Stimulated activated CD8-positive, alpha-beta memory T cell treated with anti-CD3 and anti-CD28 coated beads, Interleukin-4, amount 100 ng/mL, for 1 hour (primary cell): ENCODE measurements around the gene RBX1.
"Not testable (repeated sequence)": the region's sequence is repeated elsewhere in the genome, so short reads cannot be mapped to it uniquely, and the experiment has no call there.

Experiments
- DNase-seq, 2 donors: peaks; one replicate each; pipeline ENCODE4 v3.0.0-alpha.2; 2020; ENCODE audit warnings: low read depth in 2 of 2, low spot score in 1 of 2

RBX1 gene

DNA sequence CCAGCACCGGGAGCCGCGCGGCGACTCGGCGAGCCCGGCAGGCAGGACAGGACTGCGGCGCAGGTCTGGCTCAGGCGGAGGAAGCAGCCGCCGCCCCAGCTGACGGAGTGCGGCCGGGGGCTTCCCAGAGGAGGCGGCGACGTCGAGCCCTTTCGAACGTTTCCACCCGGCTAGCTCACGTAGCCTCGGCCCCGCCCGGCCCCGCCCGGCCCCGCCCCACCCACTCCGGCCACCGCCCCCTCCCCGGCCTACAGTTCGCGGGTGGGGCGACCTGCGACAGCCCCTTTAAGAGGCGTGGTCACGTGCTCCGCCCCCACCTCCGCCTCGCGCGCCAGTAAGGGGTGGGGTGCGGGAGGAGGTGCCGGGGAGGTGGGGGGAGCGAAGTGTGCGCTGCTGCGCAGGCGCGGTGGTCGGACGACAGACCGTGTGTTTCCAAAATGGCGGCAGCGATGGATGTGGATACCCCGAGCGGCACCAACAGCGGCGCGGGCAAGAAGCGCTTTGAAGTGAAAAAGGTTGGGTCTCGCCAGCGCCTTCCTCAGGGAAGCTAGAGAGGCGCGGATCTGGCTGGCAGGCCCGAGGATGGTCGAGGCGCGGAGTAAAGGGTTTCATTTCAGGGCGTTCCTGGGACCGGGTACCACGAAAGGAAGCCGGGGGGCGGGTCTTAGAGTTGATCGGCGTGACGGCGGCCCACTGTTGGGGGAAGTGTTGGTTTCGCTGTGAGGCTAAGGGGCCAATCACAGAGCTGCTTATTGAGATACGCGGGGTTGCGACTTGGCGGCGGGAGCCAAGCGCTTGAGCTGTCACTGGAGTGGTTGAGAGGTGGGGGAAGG lies at the start of gene RBX1:
Gene RBX1, plus strand, starts transcription at position 417 of the 833 bp plus-strand sequence. Its CDS starts 21 bp downstream, at position 438.
- peak; percentile 98 for DNase-seq

GRCh38 chr22:40904101-40904500 lies 47.1 kb upstream of the RBX1 start:
- no peak for DNase-seq

GRCh38 chr22:40908895-40909294 lies 42.3 kb upstream of the RBX1 start:
- no peak for DNase-seq

- no peak for DNase-seq
Measured at GRCh38 chr22:40911772-40912171, 39.4 kb upstream of the RBX1 start.

GRCh38 chr22:40912987-40913386 lies 38.2 kb upstream of the RBX1 start:
- not testable (repeated sequence) for DNase-seq

DNA sequence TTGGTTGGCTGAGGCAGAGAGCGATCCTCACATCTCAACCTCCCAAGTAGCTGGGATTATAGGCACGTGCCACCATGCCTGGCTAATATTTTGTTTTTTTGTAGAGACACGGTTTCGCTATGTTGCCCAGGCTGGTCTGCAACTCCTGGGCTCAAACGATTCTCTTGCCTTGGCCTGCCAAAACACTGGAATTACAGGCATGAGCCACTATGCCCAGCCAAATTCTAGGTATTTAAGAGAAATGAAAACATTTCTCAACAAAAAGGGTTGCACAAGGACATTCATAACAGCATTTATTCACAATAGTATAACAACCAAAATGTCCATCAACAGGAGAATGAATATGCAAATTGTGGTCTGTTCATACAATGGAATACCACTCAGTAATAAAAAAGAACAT lies 31.7 kb upstream of the RBX1 start:
- DNase-seq = no peak

- DNase-seq = no peak
Measured at GRCh38 chr22:40920526-40920925, 30.7 kb upstream of the RBX1 start.

DNA sequence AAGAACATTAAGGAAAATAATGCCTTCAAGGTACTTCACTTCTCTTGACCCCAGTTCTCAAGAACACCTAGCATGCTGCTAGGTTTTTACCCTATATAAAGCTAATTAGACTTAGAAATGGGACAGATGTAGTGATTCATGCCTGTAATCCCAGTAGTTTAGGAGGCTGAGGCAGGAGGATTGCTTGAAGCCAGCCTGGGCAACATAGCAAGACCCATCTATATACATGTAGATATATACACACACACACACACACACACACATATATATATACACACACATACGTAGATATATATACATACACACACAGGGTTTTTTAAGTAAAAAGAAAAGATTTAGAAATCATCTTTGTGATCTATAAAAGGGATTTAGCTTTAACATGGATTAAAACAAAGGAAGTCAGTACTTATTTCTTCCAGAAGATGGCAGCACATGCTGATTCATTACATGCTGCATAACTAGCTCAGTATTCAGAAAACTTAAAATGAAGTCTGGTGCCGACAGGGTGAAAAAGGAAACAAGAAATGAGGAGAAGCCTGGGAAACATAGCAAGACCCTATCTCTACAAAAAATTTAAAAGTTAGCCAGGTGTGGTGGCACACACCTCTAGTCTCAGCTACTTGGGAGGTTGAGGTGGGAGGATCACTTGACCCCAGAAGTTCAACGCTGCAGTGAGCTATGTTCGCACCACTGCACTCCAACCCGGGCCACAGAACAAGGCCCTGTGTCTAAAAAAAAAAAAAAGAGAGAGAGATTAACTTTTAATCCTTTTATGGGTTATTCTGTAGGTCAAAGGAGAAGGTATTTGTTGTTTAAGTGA lies 28.5 kb upstream of the RBX1 start:
- DNase-seq = no peak

GRCh38 chr22:40928657-40929056 lies 22.5 kb upstream of the RBX1 start:
- no peak for DNase-seq

DNA sequence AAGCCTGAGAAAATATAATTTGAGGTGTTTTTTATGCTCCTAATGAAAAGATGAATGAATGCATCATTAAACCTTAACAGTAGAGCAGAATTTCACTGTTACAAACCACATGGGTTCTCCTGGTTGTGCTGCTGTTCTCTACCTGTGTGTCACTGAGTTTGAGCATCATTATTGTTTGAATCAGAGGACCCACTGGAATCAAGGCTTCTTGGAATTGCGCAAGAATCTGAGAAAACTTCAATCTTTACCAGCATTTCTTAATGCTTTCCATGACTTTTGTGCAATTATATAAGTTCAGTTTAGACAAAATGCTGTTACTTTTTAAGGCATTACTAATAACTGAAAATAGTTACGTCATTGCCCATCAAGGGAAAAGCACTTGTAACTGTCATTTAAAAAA lies 18.8 kb upstream of the RBX1 start:
- no peak for DNase-seq

DNA sequence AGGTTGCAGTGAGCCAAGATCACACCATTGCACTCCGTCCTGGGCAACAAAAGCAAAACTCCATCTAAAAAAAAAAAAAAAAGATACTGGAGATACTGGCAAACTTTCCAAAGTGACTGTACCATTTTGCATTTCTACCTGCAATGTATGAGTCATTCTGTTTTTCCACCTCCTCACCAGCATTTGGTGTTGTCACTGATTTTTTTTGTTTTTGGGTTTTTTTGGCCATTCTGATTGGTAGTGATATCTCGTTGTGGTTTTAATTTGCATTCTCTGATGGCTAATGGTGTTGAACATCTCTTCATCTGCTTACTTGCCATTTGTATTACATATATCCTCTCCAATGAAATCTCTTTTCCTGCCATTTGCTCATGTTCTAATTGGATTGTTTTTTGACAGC lies 12.0 kb upstream of the RBX1 start:
- no peak for DNase-seq

DNA sequence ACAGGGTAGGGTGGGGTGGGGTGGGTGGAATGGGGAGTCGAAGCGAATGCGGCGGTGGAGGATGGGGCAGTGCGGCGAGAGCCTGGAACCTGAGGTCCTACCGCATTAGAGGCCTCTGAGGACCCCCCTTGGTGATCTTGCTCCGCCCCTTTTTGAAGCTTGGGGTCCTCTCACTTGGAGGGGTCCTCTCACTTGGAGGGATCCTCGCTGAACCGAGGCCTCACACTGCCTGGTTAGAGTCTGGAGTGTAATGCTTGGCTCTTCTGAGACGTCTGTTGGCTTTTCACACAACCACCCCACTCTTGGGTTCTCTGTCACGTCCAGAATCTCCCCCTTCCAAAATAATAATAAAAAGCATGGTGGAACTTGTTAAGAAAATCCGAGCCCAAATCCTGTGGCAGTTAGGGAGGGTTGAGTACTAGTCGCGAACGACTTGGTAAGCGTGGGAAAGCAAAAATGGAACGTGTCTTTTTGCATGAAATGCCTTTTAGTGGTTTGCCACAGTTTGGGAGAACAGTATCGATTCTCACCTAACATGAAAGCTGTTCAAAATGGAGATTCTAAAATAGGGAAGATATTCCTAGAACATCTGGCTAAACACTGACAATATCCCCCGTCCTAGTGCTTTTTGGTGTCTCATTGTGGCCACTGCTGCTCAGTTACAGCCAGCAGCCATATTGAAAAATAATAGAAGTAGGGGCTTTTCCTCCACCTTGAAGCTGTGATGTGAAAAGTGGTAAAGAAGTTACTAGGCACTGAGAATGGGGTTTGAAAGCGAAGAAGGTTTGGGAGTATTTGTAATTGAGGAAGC lies 822 bp downstream of the RBX1 start:
- no peak for DNase-seq

GRCh38 chr22:40953471-40953870 lies 2.3 kb downstream of the RBX1 start:
- DNase-seq = no peak

- no peak for DNase-seq
Measured at GRCh38 chr22:40954113-40954512, 2.9 kb downstream of the RBX1 start.

DNA sequence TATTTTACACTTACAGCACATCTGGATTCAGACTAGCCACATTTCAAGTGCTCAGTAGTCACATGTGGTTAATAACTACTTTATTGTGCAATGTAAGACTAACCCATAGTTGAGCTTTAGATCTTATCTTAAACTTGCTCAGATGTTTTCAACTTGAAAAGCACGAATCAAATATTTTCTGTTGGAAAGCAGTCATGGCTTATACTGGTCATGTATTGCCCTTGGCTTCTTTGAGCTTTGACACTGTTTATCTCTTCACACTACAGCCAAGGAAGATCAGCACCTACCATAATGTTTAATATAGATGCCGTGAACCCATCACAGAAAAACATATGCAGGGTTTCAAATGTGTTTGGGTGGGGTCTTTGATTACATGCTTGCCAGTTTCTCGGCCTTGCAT lies 4.4 kb downstream of the RBX1 start:
- no peak for DNase-seq

DNA sequence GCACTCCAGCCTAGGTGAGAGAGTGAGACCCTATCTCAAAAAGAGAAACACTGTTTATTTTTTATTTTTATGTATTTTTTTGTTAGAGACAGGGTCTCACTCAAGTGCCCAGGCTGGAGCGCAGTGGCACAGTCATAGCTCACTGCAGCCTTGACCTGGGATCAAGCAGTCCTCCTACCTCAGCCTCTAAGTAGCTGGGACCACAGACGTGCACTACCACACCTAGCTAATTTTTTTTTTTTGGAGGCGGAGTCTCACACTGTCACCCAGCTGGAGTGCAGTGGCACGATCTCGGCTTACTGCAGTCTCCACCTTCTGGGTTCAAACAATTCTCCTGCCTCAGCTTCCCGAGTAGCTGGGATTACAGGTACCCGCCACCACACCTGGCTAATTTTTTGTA lies 6.4 kb downstream of the RBX1 start:
- DNase-seq = no peak

DNA sequence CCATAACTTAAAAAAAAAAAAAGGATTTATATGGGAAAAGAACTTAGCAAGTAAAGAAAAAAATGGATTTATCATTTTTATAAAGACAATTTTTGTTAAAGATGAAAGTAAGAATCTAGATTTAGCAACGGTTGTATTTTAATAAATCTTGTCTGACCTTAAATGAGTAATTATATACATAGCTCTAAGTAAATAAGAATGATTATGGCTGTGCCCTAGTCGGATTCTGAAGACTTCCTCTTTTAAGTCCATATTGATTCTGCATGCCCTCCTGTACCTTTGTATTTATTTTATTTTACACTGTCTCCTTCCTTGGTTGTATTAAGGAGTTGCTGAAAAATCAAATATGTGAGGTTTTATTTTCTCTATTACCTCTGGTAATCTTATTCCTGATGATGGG lies 7.1 kb downstream of the RBX1 start:
- DNase-seq = no peak

- no peak for DNase-seq
Measured at GRCh38 chr22:40960145-40960544, 9.0 kb downstream of the RBX1 start.

GRCh38 chr22:40965936-40966725 lies 15.0 kb downstream of the RBX1 start:
- no peak for DNase-seq

DNA sequence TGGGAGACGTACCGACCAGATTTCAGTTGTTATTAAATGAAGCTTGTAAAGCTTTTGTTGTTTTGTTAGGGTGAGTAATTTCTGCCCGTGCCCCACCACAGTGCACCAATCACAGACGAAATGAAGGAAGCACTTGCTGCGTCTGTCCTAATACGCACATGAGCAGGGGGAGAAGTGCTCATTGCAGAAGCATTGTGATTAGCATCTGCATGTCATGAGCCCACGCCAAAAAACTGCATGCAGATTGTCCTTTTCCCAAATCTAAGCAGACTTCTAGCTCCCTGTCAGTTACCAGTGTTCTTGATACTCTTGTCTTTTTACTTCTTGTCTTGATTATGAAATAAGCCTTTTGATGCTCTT lies 15.5 kb downstream of the RBX1 start:
- no peak for DNase-seq
